Kidney epithelial cell (primary cell): ENCODE results near the gene CCL7. TPM values are rescaled to one million over a fixed set of nuclear protein-coding genes. Genes with fewer than 3 reads are reported as not detected.
"Not testable (repeated sequence)": the region's sequence is repeated elsewhere in the genome, so short reads cannot be mapped to it uniquely, and the experiment has no call there.

Experiments
- DNase-seq: peaks from one replicate; pipeline ENCODE4 v3.0.0-alpha.2; 2010; ENCODE audit warnings: low read depth
- H3K27me3 ChIP-seq: 2 replicates; pipeline ENCODE4 v1.6.0; 2011; ENCODE audit warnings: low read length; ENCODE audit not compliant: control insufficient read depth, insufficient read depth
- H3K36me3 ChIP-seq: 2 replicates; pipeline ENCODE4 v1.5.1; 2011; ENCODE audit warnings: low read length; ENCODE audit not compliant: control insufficient read depth, insufficient read depth
- H3K4me3 ChIP-seq: 2 replicates; pipeline ENCODE4 v1.5.1; 2011; ENCODE audit warnings: low read depth, mild to moderate bottlenecking, control low read depth, low read length
- CTCF ChIP-seq: IDR thresholded peaks from 2 replicates; pipeline ENCODE4 v1.5.1; 2011; ENCODE audit warnings: mild to moderate bottlenecking, moderate library complexity, low read length, control low read depth, inconsistent platforms; ENCODE audit not compliant: insufficient read depth, poor library complexity, severe bottlenecking
- total RNA-seq: library from RNA; depleted of rRNA; stranded (reverse); fragments of >200 nt; gene quantifications from 2 replicates; pipeline ENCODE4 v1.2.3, GENCODE V29; 2015

CCL7 gene
- total RNA-seq, 1 donor from 2014 or later, result not detected

GRCh38 chr17:34226011-34226743, 43.8 kb upstream of the CCL7 start:
- Histone ChIP-seq H3K36me3 (no peaks in the 10 kb centered on the region), H3K4me3 (no peak overlapping the region), H3K27me3 (no peaks in the 10 kb centered on the region)
- TF ChIP-seq CTCF, result no peak
- DNase-seq, result no peak

GRCh38 chr17:34226744-34227034, 43.3 kb upstream of the CCL7 start:
- no peak for DNase-seq
- H3K27me3 ChIP-seq, result no peaks in the 10 kb centered on the region
- TF ChIP-seq CTCF, result no peak
- H3K36me3 ChIP-seq, result no peaks in the 10 kb centered on the region
- no peak overlapping the region for H3K4me3 ChIP-seq

DNA sequence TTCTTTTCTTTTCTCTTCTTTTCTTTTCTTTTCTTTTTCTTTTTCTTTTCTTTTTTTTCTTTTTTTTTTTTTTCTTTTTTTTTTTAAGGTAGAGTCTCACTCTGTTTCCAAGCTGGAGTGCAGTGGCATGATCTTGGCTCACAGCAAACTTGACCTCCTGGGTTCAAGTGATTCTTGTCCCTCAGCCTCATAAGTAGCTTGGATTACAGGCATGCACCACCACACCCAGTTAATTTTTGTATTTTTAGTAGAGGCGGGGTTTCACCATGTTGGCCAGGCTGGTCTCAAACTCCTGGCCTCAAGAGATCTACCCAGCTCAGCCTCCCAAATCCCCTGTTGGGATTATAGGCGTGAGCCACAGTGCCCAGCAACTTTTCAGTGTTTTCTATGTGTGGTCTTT, 42.7 kb upstream of the CCL7 start:
- not testable (repeated sequence) for H3K4me3 ChIP-seq, H3K27me3 ChIP-seq, DNase-seq, H3K36me3 ChIP-seq

DNA sequence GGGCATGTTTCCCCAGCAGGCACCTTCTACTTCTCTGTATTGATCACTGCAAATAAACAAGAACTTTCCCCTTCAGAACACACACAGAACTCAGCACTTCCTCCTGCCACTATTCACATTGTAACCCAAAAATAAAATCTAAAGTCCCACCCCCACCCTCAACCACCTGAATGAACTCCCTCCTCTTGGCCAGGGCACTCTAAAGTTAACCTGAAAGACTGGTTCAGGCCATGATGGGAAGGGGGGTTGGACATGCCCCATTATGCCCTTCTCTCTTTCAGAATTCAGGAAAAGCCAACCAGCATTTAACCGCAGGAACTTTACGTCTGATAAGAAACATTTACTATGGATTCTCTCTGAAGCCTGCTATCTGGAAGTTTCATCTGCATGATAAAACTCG, 42.3 kb upstream of the CCL7 start:
- no peaks in the 10 kb centered on the region for H3K27me3 ChIP-seq
- TF ChIP-seq CTCF, result no peak
- no peak overlapping the region for H3K4me3 ChIP-seq
- DNase-seq, result no peak
- H3K36me3 ChIP-seq, result no peaks in the 10 kb centered on the region

DNA sequence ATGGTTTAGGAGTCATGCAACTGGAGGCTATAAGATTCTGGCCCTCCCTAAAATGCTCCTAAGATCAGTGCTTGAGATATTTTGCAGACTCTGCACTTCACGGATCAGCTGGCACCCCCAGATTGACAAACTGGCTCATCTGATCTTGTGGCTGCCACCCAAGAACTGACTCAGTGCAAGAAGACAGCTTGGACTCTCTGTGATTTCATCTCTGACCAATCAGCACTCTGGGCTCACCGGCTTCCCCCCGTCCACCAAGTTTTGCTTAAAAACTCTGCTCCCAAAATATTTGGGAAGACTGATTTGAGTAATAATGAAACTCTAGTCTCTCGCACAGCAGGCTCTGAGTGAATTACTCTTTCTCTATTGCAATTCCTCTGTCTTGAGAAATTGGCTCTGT, 41.2 kb upstream of the CCL7 start:
- Histone ChIP-seq H3K36me3 (no peaks in the 10 kb centered on the region), H3K27me3 (no peaks in the 10 kb centered on the region), H3K4me3 (no peak overlapping the region)
- no peak for DNase-seq
- no peak for TF ChIP-seq CTCF

GRCh38 chr17:34230342-34230741, 39.7 kb upstream of the CCL7 start:
- no peaks in the 10 kb centered on the region for H3K27me3 ChIP-seq
- no peak for TF ChIP-seq CTCF
- DNase-seq, result no peak
- H3K4me3 ChIP-seq, result no peak overlapping the region
- H3K36me3 ChIP-seq, result no peaks in the 10 kb centered on the region
